Spleen (tissue), 7 donors: ENCODE results near the gene HFE.

Source experiments
- CTCF ChIP-seq, 11 experiments: fragments of 200-600 bp in 7 of 11; fragments of 450-650 bp in 4 of 11; sonication (generic) in 4 of 11; IDR thresholded peaks in 8 of 11; conservative IDR thresholded peaks in 3 of 11; 1 replicate in 7 of 11; 2 replicates in 4 of 11; pipeline versions ENCODE4 v1.4.0 to v1.8.0; 2016 to 2021; ENCODE audit warnings: antibody characterized with exemption in 11 of 11, inconsistent platforms in 4 of 11, mild to moderate bottlenecking in 1 of 11
- POLR2AphosphoS5 ChIP-seq, 3 donors: sonication (generic); formaldehyde crosslinking; IDR thresholded peaks; one replicate each; pipeline ENCODE4 v1.5.1; 2017; ENCODE audit warnings: antibody characterized with exemption in 3 of 3
- donor health status: DM: no; HTN: no; CAD: no; lungs with moderate emphysema.
- donor health status: DM: no; HTN: no; CAD: no.
- donor health status: DM: no; HTN: no; CAD: no.

- TF ChIP-seq CTCF (IDR thresholded peaks at IDR 0.05 in 8 of 11, conservative IDR thresholded peaks at IDR 0.05 in 3 of 11) (peak in 4 of 11 experiments; percentile 10 to 25 (median 16)), POLR2AphosphoS5 (IDR thresholded peaks at IDR 0.05) (peak; percentile 95 to 100 (median 99))
These were observed 35.8 kb downstream of the HFE start for GRCh38 chr6:26122793-26123674.
